GM18873 (cell line): Measurements from ENCODE around the gene TCF25.

ENCODE experiments used
- ATAC-seq: cut with Tn5 transposase; IDR thresholded peaks from one replicate; pipeline ENCODE4 v1.9.1; 2021; ENCODE audit warnings: mild to moderate bottlenecking, moderate library complexity, moderate number of reproducible peaks; ENCODE audit not compliant: unreplicated experiment, low FRiP score

The TCF25 gene

GRCh38 chr16:89844739-89845339 is 28.6 kb upstream of the TCF25 start:
- ATAC-seq = no peak

DNA sequence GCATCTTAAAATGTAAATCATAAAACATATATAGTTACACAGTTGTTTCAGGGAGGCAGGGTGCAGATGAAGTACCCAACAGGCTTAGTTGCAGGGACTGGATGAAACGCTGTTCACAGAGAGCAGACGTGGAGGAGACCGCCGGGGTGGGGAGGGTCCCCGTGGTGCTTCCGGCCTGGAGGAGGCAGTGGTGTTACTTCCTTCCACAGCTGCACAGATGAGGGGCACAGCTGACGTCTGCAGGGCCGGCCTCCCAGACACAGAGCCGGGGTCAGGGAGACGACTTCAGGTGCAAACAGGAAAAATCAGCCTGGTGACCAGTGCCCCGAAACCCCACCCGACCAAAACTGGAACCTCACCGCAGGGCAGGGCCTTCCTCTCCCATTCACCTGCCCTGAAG is 28.0 kb upstream of the TCF25 start:
- ATAC-seq = no peak

DNA sequence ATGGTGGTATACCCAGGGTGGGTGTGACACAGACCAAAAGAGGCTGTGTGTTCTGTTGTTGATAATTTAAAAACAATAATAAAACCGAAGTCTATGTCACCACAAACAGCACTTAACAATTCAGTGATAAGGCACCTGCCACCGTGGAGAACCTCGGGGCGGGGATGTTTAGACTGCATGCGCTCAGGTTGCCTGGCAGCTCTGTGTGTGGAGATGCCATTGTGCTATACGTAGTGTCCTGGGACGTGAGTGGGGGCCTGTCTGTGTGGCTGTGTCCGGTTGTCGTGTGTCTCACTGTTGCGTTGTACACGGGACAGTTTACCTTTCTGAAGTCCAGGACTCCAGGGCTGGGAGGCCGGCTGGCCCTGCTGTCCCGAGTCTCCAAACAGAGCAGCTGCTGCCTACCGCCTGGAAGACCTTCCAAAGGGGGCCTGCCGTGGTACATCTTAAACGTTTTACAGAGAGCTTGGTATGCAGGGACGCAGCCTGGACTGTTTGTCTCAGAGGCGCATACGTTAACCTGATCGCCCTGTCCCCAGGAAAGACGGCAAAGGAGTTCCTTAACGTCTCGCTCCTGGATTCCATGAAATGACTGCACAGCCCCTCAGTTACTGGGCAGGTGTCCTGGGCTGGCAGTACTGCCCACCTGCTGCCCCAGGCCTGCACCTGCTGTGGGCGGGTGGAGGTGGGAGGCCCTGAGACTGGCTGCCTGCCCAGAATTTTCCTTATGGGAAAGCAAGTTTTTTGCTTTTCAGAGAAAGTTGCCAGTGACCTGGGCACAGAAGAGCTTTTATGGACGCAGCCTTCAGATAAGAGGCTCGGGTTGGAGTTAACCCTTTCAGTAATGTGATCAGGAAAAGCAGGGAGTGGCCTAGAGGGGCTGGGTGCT is 26.1 kb upstream of the TCF25 start:
- ATAC-seq = no peak

DNA sequence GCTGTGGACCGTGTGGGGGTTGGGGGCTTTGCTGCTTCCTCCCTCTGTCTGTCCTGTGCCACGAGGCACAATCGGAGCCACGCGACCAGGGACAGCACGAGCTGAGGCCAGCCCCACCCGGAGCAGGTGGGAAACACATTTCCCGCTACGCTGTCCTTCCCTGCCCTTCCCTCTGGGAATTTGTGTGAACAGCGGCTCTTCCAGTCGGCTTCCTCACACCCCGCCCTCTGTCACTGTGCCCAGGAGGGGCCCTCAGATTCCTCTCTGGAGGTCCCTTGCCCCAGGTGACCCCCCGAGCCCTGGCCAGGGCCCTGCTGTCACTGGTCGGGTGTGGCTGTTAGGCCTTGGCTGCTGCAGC is 25.5 kb upstream of the TCF25 start:
- ATAC-seq = no peak

DNA sequence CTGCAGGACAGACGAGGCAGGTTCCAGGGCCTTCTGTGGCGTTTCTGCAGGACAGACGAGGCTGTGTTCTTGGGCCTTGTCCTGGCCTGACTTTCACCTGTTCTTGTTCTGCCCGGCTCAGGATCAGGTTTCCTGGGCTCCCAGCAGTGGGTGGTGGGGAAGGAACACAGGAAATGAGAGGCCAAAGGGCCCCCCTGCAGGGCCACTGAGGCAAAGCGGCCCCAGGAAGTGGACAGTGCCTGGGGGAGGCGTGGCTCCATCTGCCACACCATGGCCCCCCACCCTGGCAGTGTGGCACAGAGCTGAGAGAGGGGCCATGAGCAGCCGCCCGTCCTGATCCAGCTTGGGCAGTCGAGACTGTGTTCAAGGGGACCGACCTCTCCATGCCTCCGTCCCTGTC is 24.4 kb upstream of the TCF25 start:
- no peak for ATAC-seq

GRCh38 chr16:89853306-89853993 is 19.9 kb upstream of the TCF25 start:
- no peak for ATAC-seq

DNA sequence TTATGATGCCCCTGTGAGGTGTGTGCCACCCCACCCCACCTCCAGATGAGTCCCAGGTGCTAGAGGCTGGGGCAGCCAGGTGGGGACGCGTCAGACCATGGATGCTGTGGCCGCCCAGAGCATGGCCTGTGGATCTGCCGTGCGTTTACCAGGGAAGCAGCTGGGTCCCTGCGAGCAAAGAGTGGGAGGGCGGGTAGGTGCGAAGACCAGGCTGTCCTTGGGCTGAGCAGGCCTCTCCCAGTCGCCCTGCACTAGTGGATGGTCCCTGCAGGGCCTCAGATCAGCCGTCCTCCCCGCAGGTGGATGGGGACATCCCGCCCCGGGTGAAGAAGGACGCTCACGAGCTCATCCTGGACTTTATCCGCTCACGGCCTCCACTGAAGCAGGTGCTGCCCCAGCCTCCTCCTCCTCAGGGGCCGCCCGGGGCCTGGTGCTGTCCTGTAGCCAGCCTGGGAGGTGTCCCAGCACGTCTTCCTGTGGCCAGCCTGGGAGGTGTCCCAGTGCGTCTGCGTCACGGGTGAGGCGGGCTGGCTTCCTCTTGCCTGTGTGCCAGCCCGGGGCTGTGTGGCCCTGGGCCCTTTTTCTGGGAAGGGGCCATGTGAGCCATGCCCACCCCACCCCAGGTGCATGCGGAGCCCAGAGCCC is 18.0 kb upstream of the TCF25 start:
- ATAC-seq = no peak

GRCh38 chr16:89855986-89856385 is 17.4 kb upstream of the TCF25 start:
- ATAC-seq = no peak

DNA sequence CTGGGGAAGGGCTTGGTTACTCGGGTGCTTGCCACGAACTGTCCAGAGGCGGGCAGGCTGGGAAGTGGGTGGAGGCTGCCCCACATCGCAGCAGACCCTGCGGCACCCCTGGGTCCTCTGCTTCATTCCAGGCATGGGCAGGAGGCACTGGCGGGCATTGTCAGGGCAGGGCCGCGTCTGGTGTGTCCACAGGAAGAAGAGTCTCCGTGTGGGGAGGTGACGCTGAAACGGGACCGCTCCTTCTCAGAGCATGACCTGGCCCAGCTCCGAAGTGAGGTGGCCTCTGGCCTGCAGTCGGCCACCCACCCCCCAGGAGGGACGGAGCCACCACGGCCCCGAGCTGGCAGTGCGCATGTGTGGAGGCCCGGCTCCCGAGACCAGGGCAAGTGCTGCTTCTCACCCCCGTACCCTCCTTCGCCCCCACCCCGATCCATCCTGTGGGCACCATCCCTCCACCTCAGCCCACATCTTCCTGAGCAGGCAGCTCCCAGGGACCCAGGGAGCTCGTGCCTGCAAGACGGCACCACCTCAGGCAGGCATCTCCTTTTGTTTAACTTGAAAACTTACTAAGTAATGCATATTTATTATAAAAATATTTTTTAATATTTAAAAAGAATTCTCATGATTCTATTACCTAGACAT is 14.3 kb upstream of the TCF25 start:
- ATAC-seq = no peak

DNA sequence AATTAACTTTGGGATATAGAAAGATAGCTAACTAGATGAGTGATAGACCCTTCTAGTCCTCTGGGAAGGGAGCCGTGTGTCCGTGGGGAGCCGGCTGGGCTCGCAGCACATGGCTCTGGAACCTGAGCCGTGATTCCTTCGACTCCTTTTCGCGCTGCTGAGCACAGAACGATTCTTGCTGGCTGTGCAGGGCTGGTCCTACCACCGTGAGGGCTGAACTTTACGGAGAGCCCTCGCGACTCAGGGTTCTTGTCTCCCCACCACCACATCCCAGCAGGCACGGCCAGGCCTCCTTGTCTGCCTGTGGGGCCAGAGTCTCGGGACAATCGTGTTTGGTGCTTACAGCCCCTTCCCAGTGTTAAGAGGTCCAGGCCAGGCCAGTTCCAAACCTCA is 13.8 kb upstream of the TCF25 start:
- no peak for ATAC-seq

GRCh38 chr16:89860747-89861304 is 12.6 kb upstream of the TCF25 start:
- ATAC-seq = no peak

GRCh38 chr16:89861648-89862047 is 11.7 kb upstream of the TCF25 start:
- ATAC-seq = no peak

DNA sequence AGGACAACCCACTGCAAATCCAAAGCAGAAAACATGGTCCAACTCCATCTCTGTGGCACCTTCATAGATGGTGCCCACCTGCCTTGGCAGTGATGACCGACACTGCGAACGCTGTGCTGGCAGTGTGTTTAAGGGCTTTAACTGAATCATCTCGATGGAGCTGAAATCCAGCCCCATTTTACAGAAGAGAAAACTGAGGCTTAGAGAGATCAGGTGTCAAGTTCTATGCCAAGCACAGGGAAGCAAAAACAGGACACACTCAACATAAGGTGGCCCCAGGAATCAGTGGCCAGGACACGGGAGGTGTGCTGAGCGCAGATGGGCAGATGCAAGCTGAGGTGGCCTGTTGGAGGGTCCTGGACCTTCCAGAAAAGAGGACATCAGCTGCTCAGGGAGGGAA is 10.7 kb upstream of the TCF25 start:
- ATAC-seq = no peak

- no peak for ATAC-seq
These were observed 9.5 kb upstream of the TCF25 start for GRCh38 chr16:89863741-89864526.

DNA sequence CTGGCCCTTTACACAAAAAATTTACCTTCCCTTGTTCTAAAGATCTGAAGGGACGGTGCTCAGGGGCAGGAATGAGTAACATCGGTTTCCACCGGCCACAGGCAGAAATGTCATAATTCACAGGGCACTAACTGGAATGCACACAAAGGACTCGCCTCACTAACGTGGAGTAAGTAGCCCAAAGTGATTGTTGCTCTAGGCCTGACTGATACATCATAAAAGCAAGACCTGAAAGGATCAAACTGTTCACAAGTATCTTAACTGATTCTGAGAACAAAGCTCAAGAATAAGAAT is 8.9 kb upstream of the TCF25 start:
- no peak for ATAC-seq

DNA sequence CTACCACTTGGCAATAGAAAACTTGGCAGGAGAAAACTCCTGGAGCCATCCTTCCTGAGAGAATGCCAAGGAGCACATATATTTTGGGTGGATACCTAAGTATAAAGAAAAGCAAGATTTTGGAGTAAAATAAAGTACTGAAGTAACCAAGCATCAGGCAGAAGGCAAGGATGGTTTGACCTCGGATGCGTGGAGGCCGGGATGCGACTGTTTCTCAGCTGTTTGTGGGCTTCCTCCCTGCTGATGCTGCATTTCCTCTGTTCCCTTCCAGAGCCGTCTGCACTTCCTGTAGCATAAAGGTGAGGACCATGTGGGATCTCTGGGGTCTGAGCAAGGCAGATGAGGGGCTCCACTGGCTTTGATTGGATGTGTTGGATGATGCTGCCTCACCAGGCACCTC is 5.5 kb upstream of the TCF25 start:
- no peak for ATAC-seq

- no peak for ATAC-seq
These were observed 3.5 kb upstream of the TCF25 start for GRCh38 chr16:89869911-89870310.

DNA sequence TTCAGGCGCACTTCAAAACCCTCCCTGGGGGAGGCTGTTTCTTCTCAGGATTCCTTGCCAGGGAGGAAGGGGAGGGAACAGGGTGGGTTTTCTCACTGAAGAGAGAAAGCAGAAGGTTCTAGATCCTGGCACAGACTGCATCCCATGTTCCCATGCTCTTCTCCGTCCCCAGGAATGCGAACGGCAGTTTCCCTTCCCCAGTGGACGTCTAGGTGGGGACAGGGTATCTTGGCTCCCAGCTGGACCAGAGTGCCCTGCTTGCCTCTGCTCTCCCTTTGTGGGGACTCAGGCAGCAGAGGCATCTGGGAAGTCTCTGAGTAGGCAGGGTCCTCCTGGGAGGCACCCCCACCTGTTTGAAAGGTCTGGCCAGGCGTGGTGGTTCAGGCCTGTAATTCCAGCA is 3.0 kb upstream of the TCF25 start:
- no peak for ATAC-seq

DNA sequence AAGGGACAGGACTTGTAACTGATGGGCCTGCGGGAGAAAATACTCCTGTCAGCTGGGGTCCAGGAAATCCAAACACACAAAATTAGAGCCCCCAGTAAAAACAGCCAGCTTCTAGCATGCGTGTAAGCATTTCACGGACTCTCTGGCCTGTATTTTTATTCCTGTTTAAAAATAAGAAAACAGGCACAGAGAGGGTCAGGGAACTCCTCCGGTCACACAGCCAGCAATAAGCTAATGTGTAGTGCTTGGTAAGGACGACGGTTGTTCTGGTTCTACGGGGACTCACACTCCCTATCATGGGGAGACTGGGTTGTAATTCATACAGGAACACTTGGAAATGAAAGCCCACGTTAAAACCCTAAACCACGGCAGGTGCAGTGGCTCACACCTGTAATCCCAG is 1.5 kb upstream of the TCF25 start:
- ATAC-seq = no peak
